GM18909 (cell line): ENCODE measurements around the gene GALNT18.

Source experiments
- ATAC-seq: cut with Tn5 transposase; IDR thresholded peaks from one replicate; pipeline ENCODE4 v1.9.1; 2021; ENCODE audit warnings: mild to moderate bottlenecking; ENCODE audit not compliant: unreplicated experiment, poor library complexity

Gene GALNT18

DNA sequence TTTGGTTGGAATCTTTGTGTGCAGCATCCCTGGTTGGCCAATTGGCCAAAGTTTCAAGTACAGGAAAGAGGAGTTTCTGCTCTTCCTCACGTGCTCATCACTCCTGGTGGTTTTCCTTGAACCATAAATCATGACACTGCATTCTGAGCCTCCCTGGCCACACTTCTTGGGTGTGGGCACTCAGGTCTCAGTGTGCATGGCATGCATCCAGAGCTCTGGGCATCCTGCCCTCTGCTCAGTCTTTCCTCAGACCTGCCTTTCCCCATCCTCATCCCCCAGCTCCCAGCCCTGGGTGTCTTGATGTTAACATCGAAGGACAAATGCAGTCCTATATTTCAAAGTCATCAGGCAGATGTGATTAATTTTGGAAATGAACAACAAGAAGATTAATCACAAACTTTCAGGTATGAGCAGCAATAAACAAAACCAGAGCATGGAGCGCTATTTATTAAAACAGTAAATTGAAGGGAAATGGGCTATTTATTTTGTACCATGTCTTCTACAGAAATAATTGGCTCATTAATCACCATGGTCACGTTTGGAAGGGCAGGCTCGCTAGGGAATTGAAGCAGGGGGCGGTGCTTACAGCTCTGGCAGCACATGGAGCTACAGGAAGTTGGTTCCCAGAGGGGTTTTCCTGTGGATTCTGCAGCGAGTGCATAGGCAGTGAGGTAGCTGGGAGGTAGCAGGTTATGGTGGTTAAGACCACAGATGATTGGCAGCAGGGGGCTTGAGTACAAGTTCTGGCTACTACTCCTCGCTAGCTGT, 358.4 kb downstream of the GALNT18 start:
- ATAC-seq: no peak

DNA sequence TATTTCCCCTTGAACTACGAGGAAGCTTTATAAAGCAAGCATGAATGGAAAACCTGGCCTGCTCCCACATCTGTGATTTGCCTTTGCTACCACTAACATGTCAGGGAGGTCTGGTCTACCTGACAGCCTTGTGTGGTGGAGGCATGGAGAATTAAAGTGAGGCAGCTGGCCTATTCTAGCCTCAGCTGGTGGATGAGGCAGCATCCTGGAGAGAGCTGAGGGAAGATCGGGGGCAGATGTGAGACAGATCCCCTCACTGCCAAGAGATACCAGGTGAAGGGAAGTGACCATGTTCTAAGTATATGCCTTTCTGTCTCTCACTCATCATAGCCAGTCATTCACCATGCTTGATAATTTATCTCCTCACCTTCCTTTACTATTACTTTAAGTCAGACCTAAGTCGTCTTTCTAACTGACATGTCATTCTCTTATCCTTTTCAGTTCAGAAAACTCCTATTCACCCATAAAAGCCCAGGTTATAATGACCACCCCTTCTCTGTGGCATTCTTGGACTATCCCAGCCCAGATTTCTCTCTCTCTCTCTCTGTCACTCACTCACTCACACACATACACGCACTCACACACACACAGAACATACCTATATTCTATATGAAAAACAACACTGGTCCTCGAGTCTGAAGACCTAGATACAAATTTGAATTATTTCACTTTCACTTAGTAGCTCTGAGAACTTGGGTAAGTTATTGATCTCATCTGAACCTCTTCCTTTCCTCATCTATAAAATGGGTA, 359.5 kb downstream of the GALNT18 start:
- ATAC-seq: no peak

DNA sequence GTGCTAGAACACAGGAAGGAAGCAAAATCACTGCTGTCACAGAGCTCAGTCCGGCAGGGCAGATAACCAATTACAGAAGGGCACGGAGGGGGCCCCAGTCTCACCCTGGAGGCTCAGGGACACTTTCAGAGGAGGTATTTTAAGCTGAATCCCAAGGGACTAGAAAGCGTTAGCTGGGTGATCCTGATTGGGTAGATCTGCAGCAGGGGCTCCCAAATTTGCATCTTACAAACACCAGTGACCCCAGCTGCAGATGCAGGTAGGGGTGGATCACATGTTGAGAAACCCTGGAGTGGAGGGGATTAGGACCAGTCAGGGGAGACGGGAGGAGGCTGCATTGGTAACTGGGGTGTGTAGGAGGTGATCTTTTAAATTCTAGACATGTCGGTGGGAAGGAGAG, 360.2 kb downstream of the GALNT18 start:
- ATAC-seq: peak; percentile 55

DNA sequence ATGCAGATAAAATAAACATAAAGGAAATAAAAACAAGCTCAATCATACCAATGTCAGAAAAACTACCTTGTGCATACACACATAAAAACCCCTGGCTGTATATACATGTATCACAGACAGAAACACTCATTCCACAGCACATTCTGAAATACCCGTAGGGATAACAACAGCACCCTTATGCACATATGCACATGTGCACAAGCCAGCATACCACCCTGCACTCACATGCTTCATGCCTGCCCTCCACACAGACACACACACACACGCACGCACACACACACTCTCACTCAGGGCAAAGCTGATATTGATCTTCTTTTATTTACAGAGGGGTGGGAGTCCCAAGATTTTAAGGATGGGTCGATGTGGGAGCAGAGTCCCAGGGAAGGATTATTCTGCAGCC, 360.9 kb downstream of the GALNT18 start:
- no peak for ATAC-seq

DNA sequence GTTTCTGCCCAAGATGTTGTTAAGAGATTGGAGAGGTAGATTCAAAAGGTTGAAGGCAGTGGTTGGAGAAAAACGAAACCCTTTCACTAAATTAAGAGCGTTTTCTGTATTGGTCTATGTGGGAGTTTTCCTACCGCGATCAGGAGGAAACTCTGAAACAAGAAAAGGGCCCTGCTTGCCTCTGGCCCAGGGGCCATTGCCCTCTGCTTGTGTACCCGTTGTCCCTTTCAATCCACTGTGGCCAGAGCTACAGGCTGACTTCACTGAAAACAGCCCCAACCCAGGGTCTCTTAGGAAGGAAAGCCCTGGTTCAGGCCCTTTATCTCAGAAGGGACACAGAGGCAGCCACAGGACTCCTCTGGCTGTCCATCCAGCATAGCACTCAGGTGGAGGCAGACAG, 367.8 kb downstream of the GALNT18 start:
- no peak for ATAC-seq

DNA sequence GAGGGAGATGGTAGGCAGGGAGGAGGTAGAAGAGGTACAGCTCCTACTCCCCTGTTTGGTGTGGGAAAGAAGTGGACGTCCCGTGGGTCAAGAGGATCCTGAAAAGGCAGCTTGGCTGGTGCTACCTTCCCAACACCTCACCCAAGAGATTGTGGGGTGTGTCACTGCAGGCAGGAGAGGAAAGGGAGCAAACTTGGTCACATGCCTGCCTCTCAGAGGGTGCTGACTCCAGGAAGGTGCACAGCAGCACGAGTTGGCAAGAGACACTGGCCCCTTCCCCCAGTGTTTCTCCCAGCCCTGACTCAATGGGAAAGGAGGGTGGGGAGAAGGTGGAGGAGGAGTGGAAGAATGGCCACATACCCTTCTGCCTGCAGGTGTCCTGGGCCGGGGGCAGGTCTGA, 368.3 kb downstream of the GALNT18 start:
- ATAC-seq: no peak

DNA sequence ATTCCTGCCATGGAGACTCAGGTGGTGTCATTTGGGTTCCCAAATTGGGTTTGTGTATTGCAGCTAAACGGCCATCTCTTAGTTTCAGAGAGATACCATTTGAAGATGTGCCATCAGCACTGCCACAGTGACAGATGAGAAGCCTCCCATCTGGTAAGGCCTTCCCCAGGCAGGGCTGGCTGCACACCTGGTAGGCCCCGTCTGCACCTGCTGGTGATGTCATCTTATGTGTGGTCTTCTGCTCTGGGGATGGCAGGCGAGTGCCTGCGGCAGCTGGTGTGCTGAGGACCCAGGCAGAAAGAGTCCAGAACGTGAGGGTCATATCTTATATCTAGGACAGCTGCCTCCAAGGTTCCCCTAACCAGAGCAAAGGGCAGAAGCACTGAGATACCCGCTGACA, 369.4 kb downstream of the GALNT18 start:
- ATAC-seq: no peak

DNA sequence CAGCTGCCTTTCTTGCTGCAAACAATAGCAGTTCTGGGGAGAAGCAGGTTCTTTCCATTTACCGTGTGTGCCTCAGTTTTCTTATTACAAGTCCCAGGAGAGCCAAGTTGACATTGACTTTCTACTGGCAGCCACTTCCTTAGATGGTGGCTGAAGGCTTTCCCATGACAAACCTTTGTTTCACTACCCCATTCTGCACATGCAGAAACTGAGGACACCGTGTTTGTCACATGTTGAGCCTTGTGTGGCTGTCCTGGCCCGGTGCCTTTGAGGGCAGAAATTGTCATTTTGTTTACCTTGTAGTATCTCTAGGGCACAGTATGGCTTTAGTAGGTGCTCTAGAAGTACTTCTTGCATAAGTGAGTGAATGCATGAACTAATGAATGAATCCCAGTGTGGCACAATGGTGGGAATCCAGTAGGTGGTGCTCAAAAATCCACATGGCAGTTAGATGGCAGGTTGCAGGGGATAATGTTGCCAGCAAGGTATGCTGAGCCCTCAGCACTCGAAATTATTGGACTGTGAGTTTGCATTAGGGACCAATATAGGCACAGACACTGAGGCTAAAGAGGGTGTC, 370.3 kb downstream of the GALNT18 start:
- no peak for ATAC-seq

DNA sequence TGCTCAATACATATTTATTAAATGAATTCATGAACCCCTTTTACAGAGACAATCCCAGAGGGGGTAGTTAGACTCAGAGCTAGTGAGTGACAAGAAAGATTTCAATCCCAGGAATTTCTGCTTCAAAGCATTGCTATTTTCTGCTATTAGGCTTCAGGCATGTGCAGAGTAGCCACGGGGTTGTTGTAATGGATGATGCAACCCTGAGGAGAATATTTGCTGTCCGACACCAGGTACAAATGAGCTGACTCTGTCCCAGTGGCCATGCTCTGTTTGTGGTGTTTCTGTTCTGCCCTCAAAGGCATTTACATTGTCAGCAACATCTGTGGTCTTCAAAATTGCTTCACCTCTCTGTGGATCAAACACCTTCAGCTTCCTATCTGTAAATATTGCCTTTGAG, 371.3 kb downstream of the GALNT18 start:
- no peak for ATAC-seq

DNA sequence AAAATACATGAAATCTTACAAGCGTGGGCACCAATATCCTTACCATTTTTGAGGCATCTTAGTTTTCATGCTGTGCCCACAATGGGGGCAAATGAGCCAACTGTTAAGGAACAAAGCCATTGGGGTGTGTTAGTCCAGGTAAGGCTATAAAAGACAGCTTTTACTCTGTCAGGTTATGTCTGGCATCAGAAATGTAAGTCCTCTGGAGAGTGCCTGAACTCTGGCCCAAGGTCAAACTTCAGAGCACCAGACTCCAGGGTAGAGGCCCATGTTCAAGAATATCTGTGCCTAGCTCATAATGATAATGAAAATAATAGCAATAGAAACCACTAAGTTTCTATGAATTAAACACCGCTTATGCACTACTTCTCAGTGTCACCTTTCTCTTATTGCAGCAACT, 374.2 kb downstream of the GALNT18 start:
- ATAC-seq: no peak

DNA sequence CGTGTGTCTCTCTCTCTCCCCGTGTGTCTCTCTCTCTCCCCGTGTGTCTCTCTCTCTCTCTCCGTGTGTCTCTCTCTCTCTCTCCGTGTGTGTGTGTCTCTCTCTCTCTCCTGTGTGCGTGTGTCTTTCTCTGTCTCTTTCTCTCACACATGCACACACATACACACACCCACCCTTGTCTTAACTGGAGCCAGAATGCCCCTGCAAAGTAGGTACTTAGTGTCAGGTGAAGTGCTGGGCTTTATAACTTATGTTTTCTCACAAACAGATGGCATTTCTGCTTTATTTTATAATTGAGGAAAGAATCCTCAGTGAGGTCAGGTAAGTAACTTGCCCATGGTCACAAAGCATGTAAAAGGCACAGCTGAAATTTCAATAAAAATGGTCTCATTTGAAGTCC, 374.7 kb downstream of the GALNT18 start:
- ATAC-seq: no peak

DNA sequence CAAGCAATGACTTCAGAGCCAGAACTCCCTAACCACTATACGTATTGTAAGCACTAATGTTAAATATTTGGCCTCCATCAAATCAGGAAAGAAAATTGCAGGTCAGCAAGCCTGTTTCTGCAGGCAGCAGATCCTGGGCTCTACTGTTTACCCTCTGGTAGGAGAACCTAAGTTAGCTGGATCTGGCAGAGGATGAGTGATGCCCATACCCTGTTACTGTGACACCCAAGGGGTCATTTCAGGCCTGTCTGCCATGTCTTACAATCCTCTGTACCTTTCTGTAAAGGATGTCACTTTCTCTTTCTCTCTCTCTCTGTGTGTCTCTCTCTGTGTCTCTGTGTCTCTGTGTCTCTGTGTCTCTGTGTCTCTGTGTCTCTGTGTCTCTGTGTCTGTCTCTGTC, 375.6 kb downstream of the GALNT18 start:
- no peak for ATAC-seq

DNA sequence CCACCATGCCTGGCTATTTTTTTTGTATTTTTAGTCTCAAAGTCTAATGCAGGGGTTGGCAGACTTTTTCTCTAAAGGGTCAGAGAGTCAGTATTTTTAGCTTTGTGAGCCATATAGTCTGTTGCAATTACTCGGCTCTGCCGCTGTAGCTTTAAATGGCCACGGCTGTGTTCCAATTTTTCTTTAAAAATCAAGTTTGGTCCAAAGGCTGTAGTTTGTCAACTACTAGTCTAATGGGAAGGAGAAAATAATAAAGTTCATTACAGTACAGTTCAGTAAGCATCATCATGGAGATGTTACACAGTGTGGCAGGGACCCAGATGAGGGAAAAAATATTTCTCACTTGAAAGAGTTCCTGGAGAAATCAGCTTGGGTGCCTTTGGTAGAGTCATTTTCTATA, 376.4 kb downstream of the GALNT18 start:
- no peak for ATAC-seq

DNA sequence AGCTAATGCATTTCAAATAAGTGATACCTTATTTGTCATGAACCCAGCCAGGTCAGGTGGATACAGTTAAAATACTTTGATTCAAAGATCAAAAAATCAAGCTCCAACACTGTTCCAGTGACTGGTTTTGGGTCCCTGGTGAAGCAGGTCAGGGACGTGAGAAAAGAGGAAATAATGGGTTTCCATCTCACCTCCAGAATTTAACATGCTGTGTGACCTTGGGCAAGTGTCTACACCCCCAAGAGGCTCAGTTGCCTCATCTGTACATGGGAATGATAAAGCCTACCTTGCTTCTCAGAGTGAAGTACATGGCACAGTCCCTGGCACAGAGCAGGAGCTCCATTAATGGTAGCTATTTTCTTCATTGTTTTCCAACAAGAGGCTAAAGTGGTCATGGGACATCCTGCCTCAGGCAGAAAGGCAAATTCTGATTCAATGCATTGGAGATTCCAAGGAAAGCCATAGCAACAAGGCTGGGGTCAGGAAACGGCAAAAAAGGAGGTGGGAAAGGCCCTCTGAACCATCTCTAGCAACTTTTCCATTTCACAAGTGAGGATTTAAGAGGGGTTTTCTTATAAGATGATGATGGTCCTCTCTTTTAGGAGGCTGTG, 377.2 kb downstream of the GALNT18 start:
- peak; percentile 14 for ATAC-seq

DNA sequence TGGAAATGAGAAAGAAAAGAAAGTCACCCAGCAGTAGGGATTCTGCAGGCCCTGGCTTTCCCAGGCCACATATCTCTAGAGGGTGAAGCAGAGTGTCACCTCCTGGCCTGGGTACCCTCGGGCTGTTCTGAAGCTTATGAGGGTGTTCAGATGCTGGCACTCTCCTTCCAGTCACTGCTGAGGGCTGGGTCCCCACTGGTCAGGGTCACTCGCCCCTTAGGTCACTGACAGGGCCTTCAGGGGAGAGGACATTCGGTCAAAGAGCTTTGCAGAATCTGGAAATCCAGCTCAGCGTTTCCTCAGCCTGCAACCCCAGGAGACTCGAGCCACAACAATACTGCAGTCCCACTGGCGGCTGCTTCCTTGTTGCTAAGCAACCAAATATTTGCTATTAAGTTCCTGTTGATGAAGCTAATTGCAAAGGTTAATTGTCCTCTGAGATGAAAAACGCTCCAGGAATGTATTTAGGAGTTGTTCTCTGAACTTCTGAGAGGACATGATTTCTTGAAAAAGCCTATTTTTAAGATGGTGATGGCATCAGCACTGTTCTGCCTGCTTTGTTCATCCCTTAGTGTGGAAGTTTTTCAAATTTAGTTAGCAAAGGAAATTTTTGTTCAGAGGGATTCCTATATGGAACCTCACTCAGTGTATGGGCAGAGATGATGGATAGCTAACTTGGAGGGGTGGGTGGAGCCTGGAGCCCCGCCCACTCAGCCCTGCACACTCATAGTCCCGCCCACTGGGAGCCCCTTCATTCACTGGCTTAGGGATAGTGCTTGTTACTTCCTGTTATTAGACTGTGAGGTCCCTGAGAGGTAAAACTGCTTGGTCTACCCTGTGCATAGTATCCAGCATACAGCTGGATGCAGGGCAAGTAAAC, 378.0 kb downstream of the GALNT18 start:
- peak; percentile 78 for ATAC-seq

DNA sequence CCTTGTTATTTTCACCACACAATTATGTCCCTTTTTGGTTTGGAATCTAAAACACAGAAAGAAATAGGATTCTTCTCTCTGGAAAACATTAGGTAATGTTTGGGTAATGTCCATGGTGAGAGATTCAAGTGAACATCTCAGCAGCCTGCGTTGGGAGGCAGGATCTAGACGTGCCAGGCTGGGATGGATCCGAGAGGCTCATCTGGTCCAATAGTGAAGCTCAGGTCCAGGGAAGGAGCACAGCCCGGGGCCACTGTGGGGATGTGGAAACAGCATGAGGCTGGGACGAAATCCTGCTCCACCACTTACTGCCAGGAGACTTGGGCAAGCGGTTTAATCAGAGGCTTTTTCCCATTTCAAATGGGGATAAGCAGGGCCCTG, 378.6 kb downstream of the GALNT18 start:
- no peak for ATAC-seq

DNA sequence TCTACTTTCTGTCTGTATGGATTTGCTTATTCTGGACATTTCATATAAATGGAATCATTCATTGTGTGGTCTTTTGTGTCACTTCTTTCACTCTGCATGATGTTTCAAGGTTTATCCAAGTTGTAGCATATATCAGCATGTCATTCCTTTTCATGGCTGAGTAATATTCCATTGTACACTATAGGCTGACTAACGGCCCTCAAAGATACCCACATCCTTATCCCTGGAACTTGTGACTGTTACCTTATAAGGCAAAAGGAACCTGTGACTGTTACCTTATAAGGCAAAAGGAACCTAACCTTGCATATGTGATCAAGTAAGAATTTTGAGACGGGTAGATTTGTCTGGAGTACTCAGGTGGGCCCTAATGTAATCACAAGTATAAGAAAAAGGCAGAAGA, 380.5 kb downstream of the GALNT18 start:
- ATAC-seq: no peak

DNA sequence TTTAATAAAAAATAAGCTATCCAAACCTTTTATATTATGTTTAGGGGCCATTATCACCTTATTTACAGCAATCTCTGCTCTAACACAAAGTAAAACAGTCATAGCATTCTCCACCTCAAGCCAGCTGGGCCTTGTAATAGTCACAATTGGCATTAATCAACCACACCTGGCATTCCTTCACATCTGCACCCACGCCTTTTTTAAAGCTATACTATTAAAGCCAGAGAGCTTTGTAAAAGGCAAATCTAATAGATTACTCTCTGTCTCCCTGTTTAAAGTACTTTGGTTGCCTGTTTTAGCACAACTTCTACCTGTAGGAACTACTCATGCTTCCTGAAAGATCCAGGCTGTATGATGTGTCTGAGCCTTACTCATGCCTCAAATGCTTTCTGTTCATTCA, 381.8 kb downstream of the GALNT18 start:
- ATAC-seq: no peak

DNA sequence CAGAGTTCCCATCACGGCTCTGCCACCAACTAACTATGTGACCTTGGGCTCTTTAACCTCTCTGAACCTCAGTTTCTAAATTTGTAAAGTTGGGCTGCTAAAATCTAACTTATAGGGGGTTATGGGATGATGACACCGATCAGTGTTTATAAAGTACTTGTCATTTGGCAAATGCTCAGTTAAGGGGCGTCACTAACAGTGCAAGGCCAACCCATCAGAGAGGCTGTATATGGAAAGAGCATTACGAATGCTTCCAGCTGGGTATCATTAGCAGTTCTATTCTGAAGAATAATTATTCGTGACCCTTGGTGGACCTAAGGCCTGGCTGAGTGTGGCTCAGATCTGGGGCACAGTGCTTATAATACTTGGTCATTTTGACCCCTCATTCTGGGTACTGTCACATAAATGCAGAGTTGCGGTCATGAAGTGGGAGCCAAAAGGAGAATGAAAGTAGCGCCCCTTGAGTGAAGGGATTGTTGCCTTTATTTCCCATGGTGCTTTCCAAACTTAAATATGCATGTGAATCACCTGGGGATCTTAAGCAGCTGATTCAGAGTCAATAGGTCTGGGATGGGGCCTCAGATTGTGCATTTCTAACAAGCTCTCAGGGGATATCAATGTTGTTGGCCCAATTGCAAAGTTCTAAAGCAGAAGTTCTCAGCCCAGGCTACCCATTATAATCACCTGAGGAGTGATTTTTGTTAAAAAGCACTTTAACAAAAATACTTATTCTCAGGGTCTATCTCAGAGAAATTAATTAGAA, 384.6 kb downstream of the GALNT18 start:
- no peak for ATAC-seq
